Astrocyte of the cerebellum (primary cell): ENCODE measurements around the gene PRAC2.

ENCODE experiments used
- DNase-seq: peaks from one replicate; pipeline ENCODE4 v3.0.0-alpha.2; 2011; ENCODE audit warnings: low read depth
- H3K4me3 ChIP-seq: 2 replicates; pipeline ENCODE4 v1.5.1; 2011; ENCODE audit warnings: mild to moderate bottlenecking, low read depth, low read length, moderate library complexity
- CTCF ChIP-seq: IDR thresholded peaks from 2 replicates; pipeline ENCODE4 v1.5.1; 2012; ENCODE audit warnings: low read length, low read depth, moderate library complexity, mild to moderate bottlenecking; ENCODE audit errors: missing control alignments
- in situ Hi-C: cut with HindIII; loops from 2 replicates; pipeline ENCODE4 v1.10.0; 2017; ENCODE audit warnings: low sequenced_read_pairs

PRAC2 gene

DNA sequence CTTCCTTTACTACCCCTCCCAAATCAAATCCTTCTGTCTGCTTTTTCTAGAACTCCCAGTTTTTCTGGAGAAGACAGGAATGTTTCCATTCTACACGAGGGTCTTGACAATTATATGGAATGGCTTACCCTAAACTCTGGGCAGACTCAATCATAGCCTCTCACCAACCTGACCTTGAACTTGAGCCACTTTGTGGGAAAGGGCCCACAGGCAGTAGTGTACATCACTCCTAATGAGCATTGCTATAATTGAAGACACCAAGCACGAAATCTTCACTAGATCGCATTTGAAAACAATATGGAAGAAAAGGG is 7.2 kb downstream of the PRAC2 start:
- in situ Hi-C loops = loop anchor here (10.0 kb wide), 1 partner anchor 135 kb away; no protein-coding TSS in a partner anchor
- TF ChIP-seq CTCF = no peak
- no peak for DNase-seq
- no peak overlapping the region for H3K4me3 ChIP-seq

- H3K4me3 ChIP-seq = no peak overlapping the region
- in situ Hi-C loops = loop anchor here (10.0 kb wide), 1 partner anchor 133 kb away; no protein-coding TSS in a partner anchor
- TF ChIP-seq CTCF = no peak
- no peak for DNase-seq
Measured at GRCh38 chr17:48731355-48731754, 8.4 kb downstream of the PRAC2 start.

DNA sequence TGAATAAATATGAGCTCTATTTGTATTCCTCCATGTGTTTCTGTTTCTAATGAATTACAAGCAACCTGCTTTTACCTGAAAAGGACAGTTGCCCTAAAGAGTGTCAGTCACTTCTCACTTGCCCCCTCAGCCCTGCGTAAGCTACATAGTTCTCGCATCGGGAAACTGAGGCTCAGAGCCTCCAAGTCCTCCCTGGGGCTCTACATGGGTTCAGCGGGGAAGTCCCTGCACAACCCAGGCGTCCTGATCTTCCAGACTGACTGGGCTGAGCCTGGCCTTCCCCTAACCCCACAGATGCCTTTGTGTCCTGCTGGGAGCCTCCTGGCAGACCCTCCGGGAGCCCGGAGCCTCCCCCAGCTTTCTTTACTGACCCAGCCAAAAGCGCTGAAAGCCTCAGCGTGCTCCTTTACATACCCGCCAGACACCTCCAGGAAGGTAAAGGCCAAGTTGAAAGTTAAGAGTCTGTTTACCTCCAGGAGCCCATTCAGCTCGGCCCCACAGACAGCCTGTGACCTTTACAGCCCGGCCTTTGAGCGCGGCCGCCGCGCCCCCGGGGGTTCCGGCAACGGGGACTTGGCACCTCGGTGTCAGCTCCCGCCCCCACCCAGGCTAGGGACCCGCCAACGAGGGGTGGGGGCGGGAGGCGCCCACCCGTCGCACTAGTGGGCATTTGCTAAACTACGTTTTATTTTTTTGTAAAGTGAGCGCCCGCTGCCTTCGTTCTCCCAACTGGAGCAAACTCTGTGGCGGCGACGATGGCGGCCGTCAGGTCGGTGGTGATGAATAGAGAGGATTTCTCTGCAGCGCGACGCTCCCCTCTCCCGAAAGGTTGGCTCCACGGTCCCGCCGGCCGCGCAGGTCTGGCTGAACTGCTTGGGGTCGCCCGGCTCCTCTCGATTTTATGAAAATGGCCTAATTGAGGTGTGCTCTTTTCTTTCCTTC is 10.0 kb downstream of the PRAC2 start:
- no peak overlapping the region for H3K4me3 ChIP-seq
- in situ Hi-C loops = loop anchor here (10.0 kb wide), 1 partner anchor 132 kb away; no protein-coding TSS in a partner anchor
- TF ChIP-seq CTCF = no peak

DNA sequence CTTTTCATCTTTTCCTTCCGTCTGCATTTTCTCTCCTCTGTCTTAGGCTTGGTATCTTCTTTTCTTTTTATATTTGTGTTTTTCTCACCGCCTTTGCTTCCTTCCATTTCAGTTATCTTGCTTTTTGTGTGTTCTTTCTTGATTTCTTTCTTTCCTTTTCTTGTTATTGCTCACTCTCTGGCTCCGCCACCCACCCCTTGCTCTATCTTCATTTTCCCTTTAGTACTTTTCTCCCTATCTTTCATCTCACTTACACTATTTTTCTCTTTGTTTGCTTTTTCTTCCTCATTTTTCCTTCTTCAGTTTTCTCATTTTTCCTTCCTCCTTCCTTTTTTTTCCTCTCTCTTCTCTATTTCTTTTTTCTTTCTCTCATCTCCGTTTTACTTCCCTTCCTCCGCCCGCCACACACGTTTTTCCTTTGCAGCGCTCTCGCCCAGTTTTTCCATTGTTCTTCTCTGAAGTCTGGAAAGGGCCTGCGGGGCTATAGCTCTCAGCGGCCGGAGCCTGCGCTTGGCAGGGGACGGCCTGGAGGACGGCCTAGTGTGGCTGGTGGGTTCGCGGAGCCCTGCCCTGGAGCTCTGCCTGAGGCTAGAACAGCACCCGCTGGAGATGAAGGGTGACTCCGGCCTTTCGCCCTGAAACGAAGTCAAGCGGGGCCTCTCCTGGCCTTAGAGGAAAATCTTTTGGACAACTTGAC is 10.8 kb downstream of the PRAC2 start:
- DNase-seq = no peak
- H3K4me3 ChIP-seq = no peak overlapping the region
- in situ Hi-C loops = loop anchor here (10.0 kb wide), 1 partner anchor 131 kb away; no protein-coding TSS in a partner anchor
- TF ChIP-seq CTCF = no peak

More for the DNA sequence above, 10.0 kb downstream of the PRAC2 start:
- DNase-seq = no peak

- TF ChIP-seq CTCF = no peak
- DNase-seq = no peak
- H3K4me3 ChIP-seq = no peak overlapping the region
- in situ Hi-C loops = loop anchor here (10.0 kb wide), 1 partner anchor 130 kb away; no protein-coding TSS in a partner anchor
Measured at GRCh38 chr17:48734333-48735061, 11.5 kb downstream of the PRAC2 start.

DNA sequence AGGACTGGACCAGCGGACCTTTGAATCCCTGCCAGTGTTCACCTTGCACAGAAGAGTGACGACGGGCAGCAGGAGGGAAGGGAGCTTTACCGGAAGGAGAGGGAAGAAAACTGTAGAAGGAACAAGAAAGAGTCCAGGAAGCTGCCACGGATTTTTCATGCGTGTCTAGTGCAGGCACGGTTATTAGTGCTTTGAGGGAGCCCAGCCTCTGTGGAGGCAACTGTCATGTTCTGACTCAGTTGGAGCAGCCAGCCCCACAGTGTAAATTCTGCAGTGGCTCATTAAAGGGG is 12.0 kb downstream of the PRAC2 start:
- in situ Hi-C loops = loop anchor here (10.0 kb wide), 1 partner anchor 130 kb away; no protein-coding TSS in a partner anchor
- H3K4me3 ChIP-seq = no peak overlapping the region
- DNase-seq = no peak
- no peak for TF ChIP-seq CTCF
